ENCODE results near the gene NDUFB8.

The NDUFB8 gene

DNA sequence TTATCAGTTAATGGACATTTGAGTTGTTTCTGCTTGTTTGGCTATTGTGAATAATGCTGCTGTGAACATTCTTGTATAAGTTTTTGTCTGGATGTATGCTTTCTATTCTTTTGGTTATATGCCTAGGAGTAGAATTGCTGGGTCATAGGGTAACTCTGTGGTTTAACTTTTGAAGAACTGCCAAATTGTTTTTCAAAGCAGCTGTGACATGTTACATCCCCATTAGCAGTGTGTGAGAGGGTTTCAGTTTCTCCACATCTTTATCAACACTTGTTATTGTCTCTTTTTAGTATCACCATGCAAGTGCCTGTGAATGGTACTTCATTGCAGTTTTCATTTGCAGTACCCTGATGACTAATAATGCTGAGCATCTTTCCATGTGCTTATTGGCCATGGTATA is 2.1 kb upstream of the NDUFB8 start:
- no peak overlapping the region for H3K4me2 ChIP-seq (ENCODE audit: insufficient read depth, low read length)
- ATAC-seq (ENCODE audit: insufficient read depth, low read depth), result no peak
- H3K4me3 ChIP-seq (ENCODE audit: low read depth in 1 of 2, low read length in 2 of 2), result no peak overlapping the region
- no peak overlapping the region for H3K9ac ChIP-seq (ENCODE audit: low read depth, low read length)
- H3K4me1 ChIP-seq (ENCODE audit: insufficient read depth, low read length), result peaks cover 62% of the 10 kb centered on the region
- H3K9me3 ChIP-seq (ENCODE audit: insufficient read depth, low read length, severe bottlenecking), result no peaks in the 10 kb centered on the region
- H3K27ac ChIP-seq (ENCODE audit: low read length), result no peak overlapping the region
- peaks cover 11% of the 10 kb centered on the region; the same call in 1 of the 2 replicates for H4K20me1 ChIP-seq (ENCODE audit: insufficient read depth, low read length)
- no peak for DNase-seq
- TF ChIP-seq, protein P1, sequence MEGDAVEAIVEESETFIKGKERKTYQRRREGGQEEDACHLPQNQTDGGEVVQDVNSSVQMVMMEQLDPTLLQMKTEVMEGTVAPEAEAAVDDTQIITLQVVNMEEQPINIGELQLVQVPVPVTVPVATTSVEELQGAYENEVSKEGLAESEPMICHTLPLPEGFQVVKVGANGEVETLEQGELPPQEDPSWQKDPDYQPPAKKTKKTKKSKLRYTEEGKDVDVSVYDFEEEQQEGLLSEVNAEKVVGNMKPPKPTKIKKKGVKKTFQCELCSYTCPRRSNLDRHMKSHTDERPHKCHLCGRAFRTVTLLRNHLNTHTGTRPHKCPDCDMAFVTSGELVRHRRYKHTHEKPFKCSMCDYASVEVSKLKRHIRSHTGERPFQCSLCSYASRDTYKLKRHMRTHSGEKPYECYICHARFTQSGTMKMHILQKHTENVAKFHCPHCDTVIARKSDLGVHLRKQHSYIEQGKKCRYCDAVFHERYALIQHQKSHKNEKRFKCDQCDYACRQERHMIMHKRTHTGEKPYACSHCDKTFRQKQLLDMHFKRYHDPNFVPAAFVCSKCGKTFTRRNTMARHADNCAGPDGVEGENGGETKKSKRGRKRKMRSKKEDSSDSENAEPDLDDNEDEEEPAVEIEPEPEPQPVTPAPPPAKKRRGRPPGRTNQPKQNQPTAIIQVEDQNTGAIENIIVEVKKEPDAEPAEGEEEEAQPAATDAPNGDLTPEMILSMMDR (IDR thresholded peaks at IDR 0.05; ENCODE audit: borderline replicate concordance, extremely low read depth, low read length, poor library complexity, severe bottlenecking), result no peak
- no peak for TF ChIP-seq EZH2 (IDR thresholded peaks at IDR 0.05; ENCODE audit: borderline replicate concordance, low read depth, low read length, severe bottlenecking)
- peaks cover 22% of the 10 kb centered on the region for H3K36me3 ChIP-seq (ENCODE audit: insufficient read depth, low read length)
- H3K79me2 ChIP-seq (ENCODE audit: insufficient read depth, low read length), result peaks cover 49% of the 10 kb centered on the region
- H2AFZ ChIP-seq (ENCODE audit: low read depth, low read length), result no peak overlapping the region
- H3K27me3 ChIP-seq (ENCODE audit: insufficient read depth, low read length, poor library complexity), result no peaks in the 10 kb centered on the region

DNA sequence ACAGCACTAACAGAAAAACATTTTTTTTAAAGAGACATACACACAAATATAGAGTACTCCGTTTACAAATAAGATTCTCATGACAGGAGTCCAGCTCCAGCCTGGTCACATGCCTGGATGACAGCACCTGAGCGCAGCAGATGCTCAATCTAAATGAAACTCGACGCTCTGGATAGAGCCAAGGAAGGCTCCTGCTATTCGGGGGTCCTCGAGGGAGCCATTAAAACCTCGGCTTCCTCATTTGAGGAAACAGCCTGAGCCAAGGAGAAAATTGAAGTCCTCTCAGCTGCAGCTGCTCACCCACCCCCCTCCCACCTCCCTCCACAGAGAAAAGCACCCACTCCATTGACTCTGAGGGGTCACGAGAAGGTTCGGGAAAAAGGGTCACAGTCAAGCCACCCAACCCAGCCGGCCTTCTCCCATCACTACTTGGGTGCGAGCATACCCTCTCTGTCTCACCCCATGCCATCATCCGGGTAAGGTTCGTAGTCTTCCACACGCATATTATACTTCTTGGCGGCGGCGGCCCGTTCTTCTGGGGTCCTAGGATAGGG is 673 bp downstream of the NDUFB8 start:
- TF ChIP-seq, protein P1 (IDR thresholded peaks at IDR 0.05; ENCODE audit: borderline replicate concordance, extremely low read depth, low read length, poor library complexity, severe bottlenecking), result no peak
- TF ChIP-seq EZH2 (IDR thresholded peaks at IDR 0.05; ENCODE audit: borderline replicate concordance, low read depth, low read length, severe bottlenecking), result no peak
- DNase-seq (no peak), ATAC-seq (ENCODE audit: insufficient read depth, low read depth) (peak; percentile 54)
- Histone ChIP-seq H3K9ac (ENCODE audit: low read depth, low read length) (peak overlapping the region; percentile 82), H4K20me1 (ENCODE audit: insufficient read depth, low read length) (peaks cover 14% of the 10 kb centered on the region), H3K9me3 (ENCODE audit: insufficient read depth, low read length, severe bottlenecking) (no peaks in the 10 kb centered on the region), H3K27me3 (ENCODE audit: insufficient read depth, low read length, poor library complexity) (no peaks in the 10 kb centered on the region), H3K4me3 (ENCODE audit: low read depth in 1 of 2, low read length in 2 of 2) (peak overlapping the region; percentile 88), H3K4me2 (ENCODE audit: insufficient read depth, low read length) (peak overlapping the region; percentile 77), H3K79me2 (ENCODE audit: insufficient read depth, low read length) (peaks cover 42% of the 10 kb centered on the region), H3K36me3 (ENCODE audit: insufficient read depth, low read length) (peaks cover 45% of the 10 kb centered on the region), H2AFZ (ENCODE audit: low read depth, low read length) (peak overlapping the region; percentile 95), H3K4me1 (ENCODE audit: insufficient read depth, low read length) (peaks cover 46% of the 10 kb centered on the region), H3K27ac (ENCODE audit: low read length) (peak overlapping the region; percentile 92)

DNA sequence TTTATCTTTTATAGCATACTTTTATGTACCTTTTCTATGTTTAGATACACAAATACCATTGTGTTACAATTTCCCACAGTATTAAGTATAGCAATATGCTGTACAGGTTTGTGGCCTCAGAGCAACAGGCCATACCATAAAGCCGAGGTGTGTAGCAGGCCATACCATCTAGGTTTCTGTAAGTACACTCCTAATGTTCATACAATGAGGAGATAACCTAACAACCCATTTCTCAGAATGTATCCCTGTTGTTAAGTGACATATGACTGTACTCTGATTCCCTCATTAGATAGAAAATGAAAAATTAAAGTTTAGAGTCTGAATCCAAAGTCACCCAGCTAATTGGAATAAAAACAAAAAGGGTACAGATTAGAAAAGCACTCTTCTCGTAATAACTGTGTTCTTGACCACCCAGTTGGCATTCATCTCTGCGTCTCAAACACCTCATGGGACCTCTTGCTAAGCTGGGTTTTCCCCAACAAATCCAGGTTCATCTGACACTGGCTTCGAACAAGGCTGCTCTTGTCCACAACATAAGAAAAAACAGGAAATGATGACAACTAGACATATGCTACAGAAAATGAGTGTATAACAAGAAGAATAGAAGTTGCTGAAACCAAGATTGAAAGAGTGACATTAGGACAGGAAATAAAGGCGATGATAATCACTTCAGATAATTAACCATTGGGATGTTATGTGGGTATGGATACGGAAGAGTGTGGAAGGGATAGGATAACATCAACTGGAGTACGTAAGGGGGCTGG is 1.4 kb downstream of the NDUFB8 start:
- peak overlapping the region; percentile 82 for H3K9ac ChIP-seq (ENCODE audit: low read depth, low read length)
- peaks cover 42% of the 10 kb centered on the region for H3K79me2 ChIP-seq (ENCODE audit: insufficient read depth, low read length)
- peaks cover 14% of the 10 kb centered on the region for H4K20me1 ChIP-seq (ENCODE audit: insufficient read depth, low read length)
- H3K4me1 ChIP-seq (ENCODE audit: insufficient read depth, low read length), result peaks cover 39% of the 10 kb centered on the region
- no peak for DNase-seq
- peak overlapping the region; percentile 77 for H3K4me2 ChIP-seq (ENCODE audit: insufficient read depth, low read length)
- H3K36me3 ChIP-seq (ENCODE audit: insufficient read depth, low read length), result peaks cover 52% of the 10 kb centered on the region
- H3K9me3 ChIP-seq (ENCODE audit: insufficient read depth, low read length, severe bottlenecking), result no peaks in the 10 kb centered on the region
- H2AFZ ChIP-seq (ENCODE audit: low read depth, low read length), result no peak overlapping the region
- TF ChIP-seq EZH2 (IDR thresholded peaks at IDR 0.05; ENCODE audit: borderline replicate concordance, low read depth, low read length, severe bottlenecking), result no peak
- TF ChIP-seq, protein P1 (IDR thresholded peaks at IDR 0.05; ENCODE audit: borderline replicate concordance, extremely low read depth, low read length, poor library complexity, severe bottlenecking), result no peak
- peak overlapping the region; percentile 92 for H3K27ac ChIP-seq (ENCODE audit: low read length)
- H3K4me3 ChIP-seq (ENCODE audit: low read depth in 1 of 2, low read length in 2 of 2), result peak overlapping the region; percentile 88
- peak; percentile 1; the same call in 1 of the 3 replicates for ATAC-seq (ENCODE audit: insufficient read depth, low read depth)
- H3K27me3 ChIP-seq (ENCODE audit: insufficient read depth, low read length, poor library complexity), result no peaks in the 10 kb centered on the region
